CD4-positive, alpha-beta T cell treated with Interleukin-17A for 1 hour (primary cell): ENCODE data around the gene C11orf86.
"Not testable (repeated sequence)": the region's sequence is repeated elsewhere in the genome, so short reads cannot be mapped to it uniquely, and the experiment has no call there.

Experiments
- DNase-seq: peaks from one replicate; pipeline ENCODE4 v3.0.0-alpha.2; 2020

Gene C11orf86

GRCh38 chr11:66992041-66992440, 16.9 kb downstream of the C11orf86 start:
- DNase-seq, result no peak

GRCh38 chr11:66996609-66997273, 21.6 kb downstream of the C11orf86 start:
- no peak for DNase-seq

GRCh38 chr11:66999555-66999954, 24.5 kb downstream of the C11orf86 start:
- DNase-seq, result no peak

- DNase-seq, result no peak
Observed at GRCh38 chr11:67001332-67001731, 26.2 kb downstream of the C11orf86 start.

- no peak for DNase-seq
Observed at GRCh38 chr11:67002297-67002913, 27.3 kb downstream of the C11orf86 start.

- DNase-seq, result no peak
Observed at GRCh38 chr11:67002921-67003411, 27.9 kb downstream of the C11orf86 start.

GRCh38 chr11:67005200-67005599, 30.1 kb downstream of the C11orf86 start:
- DNase-seq, result not testable (repeated sequence)

GRCh38 chr11:67006029-67006884, 31.2 kb downstream of the C11orf86 start:
- DNase-seq, result peak; percentile 20

- DNase-seq, result no peak
Observed at GRCh38 chr11:67007126-67007525, 32.0 kb downstream of the C11orf86 start.

- no peak for DNase-seq
Observed at GRCh38 chr11:67010296-67010905, 35.3 kb downstream of the C11orf86 start.

GRCh38 chr11:67013511-67014045, 38.5 kb downstream of the C11orf86 start:
- no peak for DNase-seq

GRCh38 chr11:67014343-67014742, 39.2 kb downstream of the C11orf86 start:
- DNase-seq, result no peak

GRCh38 chr11:67015048-67015447, 39.9 kb downstream of the C11orf86 start:
- no peak for DNase-seq

GRCh38 chr11:67016550-67016949, 41.4 kb downstream of the C11orf86 start:
- no peak for DNase-seq

GRCh38 chr11:67020949-67021348, 45.8 kb downstream of the C11orf86 start:
- DNase-seq, result no peak

- no peak for DNase-seq
Observed at GRCh38 chr11:67022341-67022933, 47.3 kb downstream of the C11orf86 start.

GRCh38 chr11:67022961-67023956, 48.2 kb downstream of the C11orf86 start, which contains the start of gene SYT12:
TSS of gene SYT12 (plus strand) at chr11:67023134. CDS start at chr11:67030145, 7,011 bp downstream.
- DNase-seq, result no peak

GRCh38 chr11:67023957-67024353, 48.9 kb downstream of the C11orf86 start:
- DNase-seq, result no peak

- DNase-seq, result peak; percentile 72
Observed at GRCh38 chr11:67024410-67024809, 49.3 kb downstream of the C11orf86 start.

GRCh38 chr11:67024966-67025365, 49.9 kb downstream of the C11orf86 start:
- no peak for DNase-seq

GRCh38 chr11:67025750-67026149, 50.6 kb downstream of the C11orf86 start:
- DNase-seq, result no peak
